GM12874 (cell line): ENCODE measurements around the gene JAZF1.

Source experiments
- TF ChIP-seq, protein P1 (sequence below): IDR thresholded peaks from 2 replicates; pipeline ENCODE4 v1.5.1; 2011; ENCODE audit warnings: low read depth, mild to moderate bottlenecking, control low read depth, low read length, moderate library complexity; ENCODE audit not compliant: insufficient read depth

Gene JAZF1

DNA sequence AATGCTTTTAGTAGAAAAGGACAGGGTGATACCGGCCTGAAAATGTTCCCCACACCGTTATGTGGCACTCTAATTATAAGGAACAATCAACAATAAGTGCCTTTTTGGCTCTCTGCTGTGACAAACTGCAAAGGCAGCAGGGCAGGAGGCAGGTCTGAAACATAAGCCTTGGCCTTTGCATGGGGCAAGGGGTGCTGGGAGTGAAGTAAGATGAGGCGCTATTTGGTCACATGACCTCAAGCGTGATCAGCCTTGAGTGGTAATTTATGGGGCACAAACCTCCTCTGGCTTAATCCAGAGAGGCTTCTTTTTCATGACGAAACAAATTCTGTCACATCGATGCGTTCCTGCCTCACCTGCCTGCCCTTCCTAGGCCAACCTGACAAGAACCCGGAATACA, 237.9 kb downstream of the JAZF1 start:
- TF ChIP-seq, protein P1, sequence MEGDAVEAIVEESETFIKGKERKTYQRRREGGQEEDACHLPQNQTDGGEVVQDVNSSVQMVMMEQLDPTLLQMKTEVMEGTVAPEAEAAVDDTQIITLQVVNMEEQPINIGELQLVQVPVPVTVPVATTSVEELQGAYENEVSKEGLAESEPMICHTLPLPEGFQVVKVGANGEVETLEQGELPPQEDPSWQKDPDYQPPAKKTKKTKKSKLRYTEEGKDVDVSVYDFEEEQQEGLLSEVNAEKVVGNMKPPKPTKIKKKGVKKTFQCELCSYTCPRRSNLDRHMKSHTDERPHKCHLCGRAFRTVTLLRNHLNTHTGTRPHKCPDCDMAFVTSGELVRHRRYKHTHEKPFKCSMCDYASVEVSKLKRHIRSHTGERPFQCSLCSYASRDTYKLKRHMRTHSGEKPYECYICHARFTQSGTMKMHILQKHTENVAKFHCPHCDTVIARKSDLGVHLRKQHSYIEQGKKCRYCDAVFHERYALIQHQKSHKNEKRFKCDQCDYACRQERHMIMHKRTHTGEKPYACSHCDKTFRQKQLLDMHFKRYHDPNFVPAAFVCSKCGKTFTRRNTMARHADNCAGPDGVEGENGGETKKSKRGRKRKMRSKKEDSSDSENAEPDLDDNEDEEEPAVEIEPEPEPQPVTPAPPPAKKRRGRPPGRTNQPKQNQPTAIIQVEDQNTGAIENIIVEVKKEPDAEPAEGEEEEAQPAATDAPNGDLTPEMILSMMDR = no peak

DNA sequence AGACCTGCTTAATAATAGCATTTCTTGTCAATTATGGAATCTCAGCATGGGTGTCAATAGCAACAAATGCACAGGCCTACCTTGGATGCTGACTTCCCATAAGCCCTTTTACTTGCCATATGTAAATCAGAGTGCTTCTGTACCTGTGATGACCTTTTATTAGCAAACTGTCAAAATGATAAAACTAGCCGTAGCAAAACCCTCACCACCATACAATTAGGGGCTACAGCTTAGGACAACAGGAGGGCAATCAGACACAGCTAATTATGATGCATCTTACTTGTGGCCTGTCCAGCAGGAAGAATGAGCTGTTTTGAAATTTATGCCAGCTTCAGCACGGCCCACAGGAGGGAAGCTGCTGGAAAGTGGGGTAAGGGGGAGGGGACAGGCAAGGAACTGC, 239.1 kb downstream of the JAZF1 start:
- TF ChIP-seq, protein P1 = no peak

GRCh38 chr7:27940341-27940740, 240.3 kb downstream of the JAZF1 start:
- TF ChIP-seq, protein P1 = no peak

- TF ChIP-seq, protein P1 = no peak
Observed at GRCh38 chr7:27939893-27940292, 240.7 kb downstream of the JAZF1 start.

DNA sequence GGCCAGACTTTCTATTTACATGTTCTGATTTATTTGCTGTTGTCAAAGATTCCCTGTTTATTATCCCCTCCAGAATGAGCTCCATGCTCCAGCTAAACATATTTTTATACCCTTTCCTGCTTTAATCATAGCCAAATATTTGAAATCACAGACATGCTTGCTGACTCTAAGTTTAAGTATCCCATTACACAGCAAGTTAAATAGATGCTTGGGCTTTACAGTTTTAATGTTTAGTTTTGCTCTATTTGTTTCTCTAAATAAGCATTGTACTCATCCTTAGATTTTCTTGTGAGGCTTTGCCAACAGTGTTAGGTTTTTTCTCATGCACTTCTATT, 243.9 kb downstream of the JAZF1 start:
- TF ChIP-seq, protein P1 = no peak

DNA sequence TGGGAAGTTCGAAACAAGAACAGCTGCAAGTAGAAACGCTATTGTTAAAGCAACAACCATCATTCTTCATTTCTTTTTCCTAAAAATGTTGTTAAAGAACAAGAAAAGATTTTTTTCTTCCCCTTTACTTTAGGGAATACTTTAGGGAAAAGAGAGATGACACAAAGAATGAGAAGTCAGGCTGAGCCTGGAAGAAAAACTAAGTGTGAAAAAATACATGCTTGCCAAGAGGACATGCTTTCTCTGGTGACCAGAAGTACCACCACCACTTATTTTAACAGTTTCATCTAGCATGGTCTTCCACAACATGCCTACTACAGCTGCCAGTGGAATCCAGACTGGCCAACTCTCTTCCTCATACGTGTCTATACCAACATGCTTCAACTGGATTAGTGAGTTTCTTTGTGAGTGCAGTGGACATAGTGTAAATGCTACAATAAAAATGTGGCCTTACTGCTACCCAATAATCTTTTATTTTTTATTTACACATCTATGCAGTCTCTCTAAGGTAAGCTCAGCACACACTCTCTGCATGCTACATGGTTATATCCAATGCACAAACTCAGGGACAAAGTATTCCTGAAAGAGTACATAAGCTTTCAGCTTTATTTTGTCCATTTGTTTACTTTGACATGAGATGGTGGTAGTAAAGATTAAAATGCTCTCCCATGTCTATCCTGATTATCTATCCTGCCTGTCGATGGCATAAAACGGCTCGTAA, 244.4 kb downstream of the JAZF1 start:
- TF ChIP-seq, protein P1 = no peak

GRCh38 chr7:27933671-27934565, 246.7 kb downstream of the JAZF1 start:
- TF ChIP-seq, protein P1 = no peak
